Panc1 (cell line): Measurements from ENCODE around the gene FASTKD1.

Experiments
- POLR2AphosphoS5 ChIP-seq: IDR thresholded peaks from 2 replicates; pipeline ENCODE4 v1.6.1; 2012; ENCODE audit warnings: mild to moderate bottlenecking, low read depth, low read length, moderate library complexity
- SIN3A ChIP-seq: IDR thresholded peaks from 2 replicates; pipeline ENCODE4 v1.6.1; 2012; ENCODE audit warnings: low read depth, mild to moderate bottlenecking, low read length, moderate library complexity, borderline replicate concordance; ENCODE audit not compliant: insufficient read depth
- TCF7L2 ChIP-seq: IDR thresholded peaks from 2 replicates; pipeline ENCODE4 v1.6.1; 2011; ENCODE audit warnings: mild to moderate bottlenecking, low read depth, low read length, inconsistent platforms
- TF ChIP-seq, protein P1 (sequence below): fragments of 450-650 bp; IDR thresholded peaks from 2 replicates; pipeline ENCODE4 v1.5.1; 2017; ENCODE audit warnings: mild to moderate bottlenecking
- TF ChIP-seq, protein P2 (sequence below), 2 experiments: IDR thresholded peaks; 2 replicates each; pipeline ENCODE4 v1.6.1; 2011 to 2012; ENCODE audit warnings: low read depth in 2 of 2, control low read depth in 1 of 2, low read length in 1 of 2, mild to moderate bottlenecking in 1 of 2, moderate library complexity in 1 of 2; ENCODE audit not compliant: insufficient read depth in 1 of 2

DNA sequence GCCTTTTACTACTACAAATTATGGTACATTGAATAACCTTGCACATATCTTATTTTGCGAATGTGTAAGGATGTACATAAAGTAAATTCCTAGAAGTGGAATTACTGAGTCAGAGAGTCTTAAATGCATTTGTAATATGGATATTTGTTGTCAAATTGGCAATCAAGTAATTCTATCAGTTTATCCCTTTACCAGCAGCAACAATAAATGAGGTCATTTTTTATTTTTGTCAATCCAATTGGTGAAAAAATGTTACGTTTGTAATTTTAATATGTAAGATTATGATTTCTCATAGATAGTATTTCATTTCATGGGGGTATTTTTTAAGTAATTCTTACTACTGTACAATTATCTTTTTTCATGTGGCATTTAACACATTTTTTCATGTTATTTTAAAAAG, 25.3 kb upstream of the FASTKD1 start:
- TF ChIP-seq, protein P1, sequence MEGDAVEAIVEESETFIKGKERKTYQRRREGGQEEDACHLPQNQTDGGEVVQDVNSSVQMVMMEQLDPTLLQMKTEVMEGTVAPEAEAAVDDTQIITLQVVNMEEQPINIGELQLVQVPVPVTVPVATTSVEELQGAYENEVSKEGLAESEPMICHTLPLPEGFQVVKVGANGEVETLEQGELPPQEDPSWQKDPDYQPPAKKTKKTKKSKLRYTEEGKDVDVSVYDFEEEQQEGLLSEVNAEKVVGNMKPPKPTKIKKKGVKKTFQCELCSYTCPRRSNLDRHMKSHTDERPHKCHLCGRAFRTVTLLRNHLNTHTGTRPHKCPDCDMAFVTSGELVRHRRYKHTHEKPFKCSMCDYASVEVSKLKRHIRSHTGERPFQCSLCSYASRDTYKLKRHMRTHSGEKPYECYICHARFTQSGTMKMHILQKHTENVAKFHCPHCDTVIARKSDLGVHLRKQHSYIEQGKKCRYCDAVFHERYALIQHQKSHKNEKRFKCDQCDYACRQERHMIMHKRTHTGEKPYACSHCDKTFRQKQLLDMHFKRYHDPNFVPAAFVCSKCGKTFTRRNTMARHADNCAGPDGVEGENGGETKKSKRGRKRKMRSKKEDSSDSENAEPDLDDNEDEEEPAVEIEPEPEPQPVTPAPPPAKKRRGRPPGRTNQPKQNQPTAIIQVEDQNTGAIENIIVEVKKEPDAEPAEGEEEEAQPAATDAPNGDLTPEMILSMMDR = no peak
- no peak for TF ChIP-seq POLR2AphosphoS5
- TF ChIP-seq, protein P2, sequence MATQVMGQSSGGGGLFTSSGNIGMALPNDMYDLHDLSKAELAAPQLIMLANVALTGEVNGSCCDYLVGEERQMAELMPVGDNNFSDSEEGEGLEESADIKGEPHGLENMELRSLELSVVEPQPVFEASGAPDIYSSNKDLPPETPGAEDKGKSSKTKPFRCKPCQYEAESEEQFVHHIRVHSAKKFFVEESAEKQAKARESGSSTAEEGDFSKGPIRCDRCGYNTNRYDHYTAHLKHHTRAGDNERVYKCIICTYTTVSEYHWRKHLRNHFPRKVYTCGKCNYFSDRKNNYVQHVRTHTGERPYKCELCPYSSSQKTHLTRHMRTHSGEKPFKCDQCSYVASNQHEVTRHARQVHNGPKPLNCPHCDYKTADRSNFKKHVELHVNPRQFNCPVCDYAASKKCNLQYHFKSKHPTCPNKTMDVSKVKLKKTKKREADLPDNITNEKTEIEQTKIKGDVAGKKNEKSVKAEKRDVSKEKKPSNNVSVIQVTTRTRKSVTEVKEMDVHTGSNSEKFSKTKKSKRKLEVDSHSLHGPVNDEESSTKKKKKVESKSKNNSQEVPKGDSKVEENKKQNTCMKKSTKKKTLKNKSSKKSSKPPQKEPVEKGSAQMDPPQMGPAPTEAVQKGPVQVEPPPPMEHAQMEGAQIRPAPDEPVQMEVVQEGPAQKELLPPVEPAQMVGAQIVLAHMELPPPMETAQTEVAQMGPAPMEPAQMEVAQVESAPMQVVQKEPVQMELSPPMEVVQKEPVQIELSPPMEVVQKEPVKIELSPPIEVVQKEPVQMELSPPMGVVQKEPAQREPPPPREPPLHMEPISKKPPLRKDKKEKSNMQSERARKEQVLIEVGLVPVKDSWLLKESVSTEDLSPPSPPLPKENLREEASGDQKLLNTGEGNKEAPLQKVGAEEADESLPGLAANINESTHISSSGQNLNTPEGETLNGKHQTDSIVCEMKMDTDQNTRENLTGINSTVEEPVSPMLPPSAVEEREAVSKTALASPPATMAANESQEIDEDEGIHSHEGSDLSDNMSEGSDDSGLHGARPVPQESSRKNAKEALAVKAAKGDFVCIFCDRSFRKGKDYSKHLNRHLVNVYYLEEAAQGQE (IDR thresholded peaks at IDR 0.05; ENCODE audit: insufficient read depth in 1 of 2, low read depth in 2 of 2, low read length in 1 of 2) = no peak
- TF ChIP-seq TCF7L2 = no peak
- no peak for TF ChIP-seq SIN3A
